ENCODE measurements around the gene HELQ. TPM values are rescaled to one million over a fixed set of nuclear protein-coding genes. Genes with fewer than 3 reads are reported as not detected.

HELQ gene
- total RNA-seq, 1 experiment from 2014 or later: 14.6 TPM

DNA sequence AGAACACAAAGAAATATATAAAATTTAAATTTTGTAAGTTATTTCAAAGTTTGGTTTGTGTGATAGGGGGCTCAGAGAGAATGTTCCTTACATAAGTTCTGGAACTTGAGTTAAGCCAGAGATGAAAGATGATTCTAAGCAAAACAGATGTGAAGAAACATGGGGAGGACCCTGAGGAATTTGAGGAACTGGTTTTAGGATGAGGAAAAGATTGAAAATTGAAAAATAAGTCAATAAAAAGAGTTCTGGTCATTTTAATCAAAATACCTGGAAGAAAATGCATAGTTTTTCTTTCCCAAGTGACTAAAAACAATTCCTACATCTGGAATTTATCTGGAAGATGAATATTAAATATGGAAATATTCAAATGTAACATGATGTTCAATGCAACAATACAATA is 37.4 kb downstream of the HELQ start:
- no TSS peak for BruUV-seq (replicated peaks)
- H3K9ac ChIP-seq (ENCODE audit: low read length): no peak overlapping the region
- H3K4me1 ChIP-seq (ENCODE audit: control insufficient read depth in 1 of 2, insufficient read depth in 2 of 2, low read length in 2 of 2): no peaks in the 10 kb centered on the region
- H3K27me3 ChIP-seq (ENCODE audit: insufficient read depth, low read length): no peaks in the 10 kb centered on the region
- no peak overlapping the region for H3K4me3 ChIP-seq (replicated peaks in 1 of 2; ENCODE audit: low read depth in 1 of 2, low read length in 2 of 2)
- intact Hi-C loops (cut with micrococcal nuclease): no loop called here
- no peak overlapping the region for H3K27ac ChIP-seq (ENCODE audit: low read depth, low read length)
- ATAC-seq (no peak), DNase-seq (ENCODE audit: low read depth, low spot score) (no peak)
- no peak overlapping the region for H3K4me2 ChIP-seq (ENCODE audit: low read length)
- no peaks in the 10 kb centered on the region for H3K9me2 ChIP-seq (ENCODE audit: insufficient read depth)
- ChIA-PET RAD21 (ENCODE audit: low non-redundant PET in 1 of 2, low total read pairs in 2 of 2, uncharacterized antibody in 2 of 2, unreplicated experiment in 2 of 2) (no interaction called here), CTCF (no interaction called here), POLR2A (no interaction called here)
- no peaks in the 10 kb centered on the region for H3K9me3 ChIP-seq (ENCODE audit: control insufficient read depth in 1 of 2, insufficient read depth in 1 of 2, low read depth in 1 of 2, low read length in 2 of 2)
- H3K79me2 ChIP-seq (ENCODE audit: insufficient read depth, low read length): no peaks in the 10 kb centered on the region
- H2AFZ ChIP-seq (ENCODE audit: low read depth, low read length, poor library complexity, severe bottlenecking): no peak overlapping the region
- no peak for TF ChIP-seq FOSL1 (IDR thresholded peaks at IDR 0.05; ENCODE audit: low read depth)
- no peaks in the 10 kb centered on the region for H4K20me1 ChIP-seq (ENCODE audit: insufficient read depth)
- peaks cover 0 to 9% of the 10 kb centered on the region in 2 experiments; a peak in 2 of 4 replicates for H3K36me3 ChIP-seq (ENCODE audit: control insufficient read depth in 1 of 2, insufficient read depth in 2 of 2, low read length in 2 of 2)

DNA sequence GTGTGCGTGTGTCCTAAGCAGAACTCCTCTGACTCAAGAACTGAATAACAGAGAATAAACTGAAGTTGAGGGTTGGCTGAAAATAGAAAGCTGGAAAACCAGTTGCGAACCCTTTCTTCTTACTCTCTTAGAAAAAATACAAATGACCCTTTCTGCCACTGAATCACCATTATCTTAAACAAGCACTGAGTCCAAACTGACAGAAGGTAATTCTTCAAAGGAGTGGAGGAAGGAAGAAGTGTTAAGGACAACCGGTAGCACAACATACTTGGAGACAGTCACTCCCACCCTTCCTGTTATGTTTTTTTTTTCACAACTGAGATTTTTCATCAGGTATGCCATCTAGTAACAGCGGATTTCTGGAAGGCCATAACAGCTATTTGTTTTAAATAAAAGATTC is 38.1 kb downstream of the HELQ start:
- Histone ChIP-seq H3K36me3 (ENCODE audit: control insufficient read depth in 1 of 2, insufficient read depth in 2 of 2, low read length in 2 of 2) (peaks cover 0 to 4% of the 10 kb centered on the region in 2 experiments; a peak in 2 of 4 replicates), H3K27ac (ENCODE audit: low read depth, low read length) (no peak overlapping the region), H3K9ac (ENCODE audit: low read length) (no peak overlapping the region), H4K20me1 (ENCODE audit: insufficient read depth) (no peaks in the 10 kb centered on the region), H3K4me1 (ENCODE audit: control insufficient read depth in 1 of 2, insufficient read depth in 2 of 2, low read length in 2 of 2) (no peaks in the 10 kb centered on the region), H3K9me2 (ENCODE audit: insufficient read depth) (no peaks in the 10 kb centered on the region), H3K4me2 (ENCODE audit: low read length) (no peak overlapping the region), H2AFZ (ENCODE audit: low read depth, low read length, poor library complexity, severe bottlenecking) (no peak overlapping the region), H3K9me3 (ENCODE audit: control insufficient read depth in 1 of 2, insufficient read depth in 1 of 2, low read depth in 1 of 2, low read length in 2 of 2) (no peaks in the 10 kb centered on the region), H3K79me2 (ENCODE audit: insufficient read depth, low read length) (no peaks in the 10 kb centered on the region), H3K27me3 (ENCODE audit: insufficient read depth, low read length) (no peaks in the 10 kb centered on the region), H3K4me3 (replicated peaks in 1 of 2; ENCODE audit: low read depth in 1 of 2, low read length in 2 of 2) (no peak overlapping the region)
- no TSS peak for BruUV-seq (replicated peaks)
- ATAC-seq (no peak), DNase-seq (ENCODE audit: low read depth, low spot score) (no peak)
- ChIA-PET CTCF (no interaction called here), POLR2A (no interaction called here), RAD21 (ENCODE audit: low non-redundant PET in 1 of 2, low total read pairs in 2 of 2, uncharacterized antibody in 2 of 2, unreplicated experiment in 2 of 2) (no interaction called here)
- intact Hi-C loops (cut with micrococcal nuclease): no loop called here
- TF ChIP-seq JUND (IDR thresholded peaks at IDR 0.05) (no peak), EZH2phosphoT487 (IDR thresholded peaks at IDR 0.05; ENCODE audit: borderline replicate concordance) (no peak), CBX3 (IDR thresholded peaks at IDR 0.05; ENCODE audit: low read depth) (no peak), POLR2AphosphoS5 (IDR thresholded peaks at IDR 0.05; ENCODE audit: low read depth, low read length) (no peak), ZFX (IDR thresholded peaks at IDR 0.05) (no peak), SRF (IDR thresholded peaks at IDR 0.05; ENCODE audit: low read depth) (no peak), RAD21 (IDR thresholded peaks at IDR 0.05; ENCODE audit: low read depth) (no peak), ATF3 (IDR thresholded peaks at IDR 0.05) (no peak), FOSL1 (IDR thresholded peaks at IDR 0.05; ENCODE audit: low read depth) (no peak), EZH2 (IDR thresholded peaks at IDR 0.05) (no peak), ZNF274 (IDR thresholded peaks at IDR 0.05; ENCODE audit: low read depth, low read length) (no peak), YY1 (IDR thresholded peaks at IDR 0.05; ENCODE audit: extremely low read depth, insufficient replicate concordance, low read depth, low read length) (no peak), CEBPB (IDR thresholded peaks at IDR 0.05; ENCODE audit: low read depth) (no peak), EGR1 (IDR thresholded peaks at IDR 0.05; ENCODE audit: low read depth) (no peak), SIN3A (IDR thresholded peaks at IDR 0.05; ENCODE audit: low read depth) (no peak)
- TF ChIP-seq, protein P1, sequence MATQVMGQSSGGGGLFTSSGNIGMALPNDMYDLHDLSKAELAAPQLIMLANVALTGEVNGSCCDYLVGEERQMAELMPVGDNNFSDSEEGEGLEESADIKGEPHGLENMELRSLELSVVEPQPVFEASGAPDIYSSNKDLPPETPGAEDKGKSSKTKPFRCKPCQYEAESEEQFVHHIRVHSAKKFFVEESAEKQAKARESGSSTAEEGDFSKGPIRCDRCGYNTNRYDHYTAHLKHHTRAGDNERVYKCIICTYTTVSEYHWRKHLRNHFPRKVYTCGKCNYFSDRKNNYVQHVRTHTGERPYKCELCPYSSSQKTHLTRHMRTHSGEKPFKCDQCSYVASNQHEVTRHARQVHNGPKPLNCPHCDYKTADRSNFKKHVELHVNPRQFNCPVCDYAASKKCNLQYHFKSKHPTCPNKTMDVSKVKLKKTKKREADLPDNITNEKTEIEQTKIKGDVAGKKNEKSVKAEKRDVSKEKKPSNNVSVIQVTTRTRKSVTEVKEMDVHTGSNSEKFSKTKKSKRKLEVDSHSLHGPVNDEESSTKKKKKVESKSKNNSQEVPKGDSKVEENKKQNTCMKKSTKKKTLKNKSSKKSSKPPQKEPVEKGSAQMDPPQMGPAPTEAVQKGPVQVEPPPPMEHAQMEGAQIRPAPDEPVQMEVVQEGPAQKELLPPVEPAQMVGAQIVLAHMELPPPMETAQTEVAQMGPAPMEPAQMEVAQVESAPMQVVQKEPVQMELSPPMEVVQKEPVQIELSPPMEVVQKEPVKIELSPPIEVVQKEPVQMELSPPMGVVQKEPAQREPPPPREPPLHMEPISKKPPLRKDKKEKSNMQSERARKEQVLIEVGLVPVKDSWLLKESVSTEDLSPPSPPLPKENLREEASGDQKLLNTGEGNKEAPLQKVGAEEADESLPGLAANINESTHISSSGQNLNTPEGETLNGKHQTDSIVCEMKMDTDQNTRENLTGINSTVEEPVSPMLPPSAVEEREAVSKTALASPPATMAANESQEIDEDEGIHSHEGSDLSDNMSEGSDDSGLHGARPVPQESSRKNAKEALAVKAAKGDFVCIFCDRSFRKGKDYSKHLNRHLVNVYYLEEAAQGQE (IDR thresholded peaks at IDR 0.05; ENCODE audit: low read depth): no peak
- TF ChIP-seq, protein P2, sequence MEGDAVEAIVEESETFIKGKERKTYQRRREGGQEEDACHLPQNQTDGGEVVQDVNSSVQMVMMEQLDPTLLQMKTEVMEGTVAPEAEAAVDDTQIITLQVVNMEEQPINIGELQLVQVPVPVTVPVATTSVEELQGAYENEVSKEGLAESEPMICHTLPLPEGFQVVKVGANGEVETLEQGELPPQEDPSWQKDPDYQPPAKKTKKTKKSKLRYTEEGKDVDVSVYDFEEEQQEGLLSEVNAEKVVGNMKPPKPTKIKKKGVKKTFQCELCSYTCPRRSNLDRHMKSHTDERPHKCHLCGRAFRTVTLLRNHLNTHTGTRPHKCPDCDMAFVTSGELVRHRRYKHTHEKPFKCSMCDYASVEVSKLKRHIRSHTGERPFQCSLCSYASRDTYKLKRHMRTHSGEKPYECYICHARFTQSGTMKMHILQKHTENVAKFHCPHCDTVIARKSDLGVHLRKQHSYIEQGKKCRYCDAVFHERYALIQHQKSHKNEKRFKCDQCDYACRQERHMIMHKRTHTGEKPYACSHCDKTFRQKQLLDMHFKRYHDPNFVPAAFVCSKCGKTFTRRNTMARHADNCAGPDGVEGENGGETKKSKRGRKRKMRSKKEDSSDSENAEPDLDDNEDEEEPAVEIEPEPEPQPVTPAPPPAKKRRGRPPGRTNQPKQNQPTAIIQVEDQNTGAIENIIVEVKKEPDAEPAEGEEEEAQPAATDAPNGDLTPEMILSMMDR (IDR thresholded peaks at IDR 0.05 in 2 of 3, conservative IDR thresholded peaks at IDR 0.05 in 1 of 3; ENCODE audit: borderline replicate concordance in 1 of 3, insufficient read depth in 1 of 3, low read depth in 2 of 3, low read length in 2 of 3): no peak
- TF ChIP-seq, protein P3, sequence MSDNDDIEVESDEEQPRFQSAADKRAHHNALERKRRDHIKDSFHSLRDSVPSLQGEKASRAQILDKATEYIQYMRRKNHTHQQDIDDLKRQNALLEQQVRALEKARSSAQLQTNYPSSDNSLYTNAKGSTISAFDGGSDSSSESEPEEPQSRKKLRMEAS (IDR thresholded peaks at IDR 0.05): no peak

Measured in HCT116 (cell line).